Activated CD4-positive, alpha-beta T cell treated with anti-CD3 and anti-CD28 coated beads for 48 hours (primary cell): ENCODE results near the gene ACER3.
"Not testable (repeated sequence)": the region's sequence is repeated elsewhere in the genome, so short reads cannot be mapped to it uniquely, and the experiment has no call there.

Source experiments
- DNase-seq: peaks from one replicate; pipeline ENCODE4 v3.0.0-alpha.2; 2020

The ACER3 gene

GRCh38 chr11:76880314-76880713 lies 19.6 kb downstream of the ACER3 start:
- no peak for DNase-seq

DNA sequence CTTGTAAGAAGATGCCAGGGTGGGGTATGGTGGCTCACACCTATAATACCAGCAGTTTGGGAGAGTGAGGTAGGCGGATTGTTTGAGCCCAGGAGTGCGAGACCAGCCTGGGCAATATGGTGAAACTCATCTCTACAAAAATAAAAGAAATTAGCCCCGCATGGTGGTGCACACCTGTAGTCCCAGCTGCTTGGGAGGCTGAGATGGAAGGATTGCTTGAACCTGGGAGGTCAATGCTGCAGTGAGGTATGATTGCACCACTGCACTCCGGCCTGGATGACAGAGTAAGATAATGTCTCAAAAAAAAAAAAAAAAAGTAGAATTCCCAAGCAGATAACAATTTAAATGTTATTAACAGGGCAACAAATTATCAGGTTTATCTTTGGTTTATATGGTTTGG lies 20.2 kb downstream of the ACER3 start:
- no peak for DNase-seq

DNA sequence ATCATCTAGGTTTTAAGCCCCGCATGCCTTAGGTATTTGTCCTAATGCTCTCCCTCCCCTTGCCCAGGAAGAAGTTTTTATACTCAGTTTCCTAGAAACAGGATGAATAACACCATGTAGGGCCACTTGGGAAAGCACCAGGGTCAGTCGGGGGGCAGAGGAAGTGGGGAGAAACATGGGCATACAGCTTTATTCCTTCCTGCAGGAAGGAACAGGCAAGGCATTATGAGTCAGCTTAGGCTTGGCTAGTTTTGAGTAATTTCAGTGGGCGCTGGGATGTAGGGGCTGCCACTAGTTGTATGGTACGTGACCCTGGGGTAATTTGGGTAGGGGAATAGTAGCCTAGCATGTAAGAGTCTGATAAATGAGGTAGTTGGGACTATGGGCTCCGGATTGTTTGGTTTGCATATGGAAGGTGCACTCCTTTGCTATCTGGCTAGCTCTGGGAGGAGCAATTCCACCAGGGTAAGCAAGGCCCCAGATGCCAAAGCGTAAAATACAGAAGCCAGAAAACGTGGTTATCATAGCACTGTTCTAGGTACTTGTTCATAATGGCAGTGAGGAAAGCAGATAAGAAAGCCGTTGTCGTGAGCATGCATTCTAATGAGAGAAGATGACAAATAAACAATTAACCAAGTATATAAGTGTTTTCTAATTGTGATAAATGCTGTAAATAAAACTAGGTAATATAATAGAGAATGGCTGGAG lies 24.8 kb downstream of the ACER3 start:
- peak; percentile 4 for DNase-seq

DNA sequence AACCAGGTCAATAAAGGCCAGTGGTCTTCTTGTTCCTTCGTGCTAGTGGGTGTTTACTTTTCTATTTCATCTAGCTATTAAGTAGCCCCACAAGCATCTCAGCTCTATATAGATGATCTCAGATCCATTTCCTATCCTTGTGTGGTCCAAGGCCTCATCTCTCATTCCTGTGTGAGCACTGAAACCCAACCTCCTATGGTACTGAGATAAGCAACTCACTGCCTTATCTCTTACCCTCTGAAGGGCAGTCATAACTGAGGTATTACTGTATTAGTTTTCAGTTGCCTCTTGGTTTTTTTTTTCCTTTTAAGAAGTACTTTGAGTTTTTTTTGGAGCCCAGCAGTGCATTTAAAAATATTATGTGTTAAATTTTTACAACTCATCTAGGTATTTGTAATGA lies 28.3 kb downstream of the ACER3 start:
- no peak for DNase-seq

DNA sequence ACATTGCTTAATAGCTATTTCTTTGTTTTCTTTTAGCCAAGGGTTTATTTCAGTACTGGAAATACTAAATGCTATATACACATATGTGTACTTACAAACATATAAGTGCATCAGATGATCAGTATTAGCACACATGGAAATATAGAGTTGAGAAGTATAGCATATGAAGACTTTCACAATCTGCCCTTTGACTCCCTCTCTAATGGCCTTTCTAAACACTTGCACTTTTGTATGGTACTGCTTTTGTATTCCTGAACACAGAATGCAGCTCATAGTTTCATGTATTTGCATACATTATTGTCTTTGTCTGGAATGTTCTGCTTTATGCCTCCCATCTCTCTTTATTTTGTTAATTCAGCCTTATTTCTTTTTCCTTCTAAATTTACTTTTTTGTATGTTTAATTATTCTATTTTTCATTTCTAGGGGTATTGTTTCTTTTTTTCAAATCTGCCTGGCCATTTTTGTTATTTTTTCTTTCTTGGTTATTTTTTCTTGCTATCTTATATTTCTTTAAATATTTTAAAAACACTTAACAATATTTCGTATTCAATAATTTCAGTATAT lies 28.8 kb downstream of the ACER3 start:
- no peak for DNase-seq

DNA sequence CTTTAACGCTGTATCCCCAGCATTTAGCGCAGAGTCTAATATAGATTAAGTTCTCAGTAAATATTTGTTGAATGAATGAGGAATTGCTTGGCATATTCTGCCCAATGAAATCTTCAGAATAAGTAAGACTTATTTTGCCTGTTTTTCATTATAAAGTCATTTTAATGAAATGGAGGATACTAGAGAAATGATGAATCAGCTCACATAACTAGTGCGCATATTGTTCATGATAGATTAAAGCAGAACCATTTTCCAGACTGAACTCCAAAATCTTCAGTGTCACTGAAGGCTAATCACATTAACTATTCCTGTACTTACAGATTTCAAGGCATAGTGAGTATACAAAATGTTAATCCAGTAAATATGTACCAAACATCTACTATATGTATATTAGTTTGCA lies 29.6 kb downstream of the ACER3 start:
- DNase-seq = no peak

GRCh38 chr11:76891285-76891684 lies 30.6 kb downstream of the ACER3 start:
- no peak for DNase-seq

DNA sequence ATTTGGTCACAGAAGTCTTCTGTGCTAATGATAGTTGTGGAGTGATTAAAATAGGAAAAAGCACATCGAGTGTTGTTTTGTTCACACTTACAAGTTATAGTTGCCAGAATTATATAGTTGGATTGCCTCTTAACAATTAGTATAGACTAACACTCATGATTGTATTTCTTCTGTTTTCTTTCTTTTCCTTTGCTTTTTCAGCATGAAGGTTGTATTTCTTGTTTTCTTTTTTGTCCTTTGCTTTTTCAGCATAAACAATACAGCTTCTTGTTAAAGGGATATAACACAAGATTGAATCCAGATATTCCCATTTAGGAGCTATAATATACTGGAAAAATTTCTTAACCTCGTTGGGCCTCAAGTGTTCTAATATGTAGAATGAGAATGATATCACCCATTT lies 31.1 kb downstream of the ACER3 start:
- DNase-seq = no peak

- no peak for DNase-seq
Measured at GRCh38 chr11:76892306-76892705, 31.6 kb downstream of the ACER3 start.

DNA sequence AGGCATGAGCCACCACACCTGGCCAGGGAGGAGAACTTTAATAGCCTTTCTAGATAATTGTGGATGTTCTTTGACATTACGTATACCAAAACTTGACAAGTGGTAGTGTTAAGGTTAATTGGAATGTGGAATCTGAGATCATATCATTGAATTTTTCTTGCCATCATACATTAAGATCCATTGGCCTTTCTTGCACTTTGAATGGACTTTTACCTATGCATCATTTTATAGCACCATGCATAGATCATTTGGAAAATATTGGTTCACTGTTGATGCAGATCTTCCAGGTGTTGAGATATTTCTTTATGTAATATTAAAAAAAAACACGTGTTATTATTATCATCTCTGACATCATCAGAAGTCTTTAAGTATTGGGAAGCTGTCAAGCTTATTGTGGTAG lies 36.5 kb downstream of the ACER3 start:
- DNase-seq = no peak

GRCh38 chr11:76901144-76901543 lies 40.4 kb downstream of the ACER3 start:
- DNase-seq = no peak

GRCh38 chr11:76901622-76902021 lies 40.9 kb downstream of the ACER3 start:
- not testable (repeated sequence) for DNase-seq

GRCh38 chr11:76902121-76903014 lies 41.6 kb downstream of the ACER3 start:
- no peak for DNase-seq

- no peak for DNase-seq
Measured at GRCh38 chr11:76903325-76903724, 42.6 kb downstream of the ACER3 start.

DNA sequence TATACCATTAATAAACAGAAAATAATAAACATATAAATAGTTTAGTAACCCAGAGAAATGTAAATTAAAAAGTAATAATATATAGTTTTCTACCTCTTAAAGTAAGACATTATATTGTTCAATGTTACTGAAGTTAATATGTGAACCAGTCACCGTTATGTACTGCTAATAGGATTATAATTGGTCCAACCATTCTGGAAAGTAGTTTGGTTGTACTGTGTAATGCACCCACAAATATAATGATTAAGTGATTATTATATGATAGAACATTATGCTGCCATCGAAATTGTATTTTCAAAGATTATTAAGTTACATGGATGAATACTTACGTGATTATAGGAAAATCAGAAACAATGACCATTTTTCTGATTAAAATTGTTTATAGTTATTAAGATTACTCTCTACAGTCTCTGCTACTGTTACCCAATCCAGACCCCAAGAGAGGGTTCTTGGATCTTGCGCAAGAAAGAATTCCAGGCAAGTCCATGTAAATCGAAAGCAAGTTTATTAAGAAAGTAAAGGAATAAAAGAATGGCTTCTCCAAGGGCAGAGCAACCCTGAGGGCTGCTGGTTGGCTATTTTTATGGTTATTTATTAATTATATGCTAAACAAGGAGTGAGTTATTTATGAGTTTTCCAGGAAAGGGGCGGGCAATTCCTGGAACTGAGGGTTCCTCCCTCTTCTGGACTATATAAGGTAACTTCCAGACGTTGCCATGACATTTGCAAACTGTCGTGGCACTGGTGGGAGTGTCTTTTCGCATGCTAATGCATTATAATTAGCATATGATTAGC lies 50.1 kb downstream of the ACER3 start:
- DNase-seq = no peak

DNA sequence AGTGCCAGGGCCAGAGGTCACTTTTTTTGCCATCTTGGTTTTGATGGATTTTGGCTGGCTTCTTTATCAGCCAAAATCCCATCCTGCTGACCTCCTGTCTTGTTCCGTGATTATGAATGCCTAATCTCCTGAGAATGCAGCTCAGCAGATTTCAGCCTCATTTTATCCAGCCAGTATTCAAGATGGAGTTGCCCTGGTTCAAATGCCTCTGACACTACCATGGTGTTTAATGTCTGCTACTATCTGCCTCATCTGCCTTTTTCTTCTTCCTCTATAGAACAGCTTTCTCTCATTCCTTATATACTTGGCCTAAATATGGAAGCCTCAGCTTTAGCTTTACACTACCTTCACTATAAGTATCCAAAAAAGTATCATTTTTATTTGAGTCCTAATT lies 50.7 kb downstream of the ACER3 start:
- no peak for DNase-seq

DNA sequence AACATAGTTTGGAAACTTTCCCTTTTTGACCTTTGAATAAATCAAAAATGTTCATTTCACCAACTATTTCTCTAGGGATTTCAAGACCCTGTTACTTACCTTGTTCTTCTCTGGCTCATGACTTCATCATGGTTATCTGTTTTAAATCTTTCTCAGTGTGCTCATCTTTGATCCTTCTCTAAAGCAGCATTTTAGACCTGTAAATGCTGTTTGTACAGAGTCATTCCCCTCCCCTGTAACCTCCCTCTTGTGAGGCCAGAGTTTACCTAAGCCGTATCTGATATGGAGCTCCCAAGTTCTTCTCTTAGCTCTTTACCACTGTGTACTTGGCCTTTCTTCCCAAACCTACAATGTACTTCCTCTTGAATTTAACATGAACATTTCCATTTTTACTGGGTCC lies 56.0 kb downstream of the ACER3 start:
- no peak for DNase-seq

- peak; percentile 3 for DNase-seq
Measured at GRCh38 chr11:76918941-76919386, 58.2 kb downstream of the ACER3 start.

DNA sequence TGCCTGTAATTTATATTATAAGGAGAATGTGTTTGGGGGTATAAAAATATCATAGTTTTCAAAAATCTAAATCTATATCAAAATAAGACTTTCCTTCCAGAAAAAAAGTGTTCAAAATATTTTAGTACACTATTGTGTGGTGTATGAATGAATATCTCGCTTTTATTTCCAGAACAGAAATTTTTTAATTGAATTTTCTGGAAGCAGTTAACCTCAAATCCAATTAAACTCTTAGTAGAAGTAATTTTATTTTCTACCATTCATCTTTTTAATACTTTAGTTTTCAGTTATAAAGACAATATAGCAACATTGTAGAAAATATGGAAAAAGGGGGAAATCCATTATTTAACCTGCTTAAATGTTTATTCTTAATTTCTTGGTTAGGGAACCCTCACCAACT lies 58.7 kb downstream of the ACER3 start:
- DNase-seq = no peak

DNA sequence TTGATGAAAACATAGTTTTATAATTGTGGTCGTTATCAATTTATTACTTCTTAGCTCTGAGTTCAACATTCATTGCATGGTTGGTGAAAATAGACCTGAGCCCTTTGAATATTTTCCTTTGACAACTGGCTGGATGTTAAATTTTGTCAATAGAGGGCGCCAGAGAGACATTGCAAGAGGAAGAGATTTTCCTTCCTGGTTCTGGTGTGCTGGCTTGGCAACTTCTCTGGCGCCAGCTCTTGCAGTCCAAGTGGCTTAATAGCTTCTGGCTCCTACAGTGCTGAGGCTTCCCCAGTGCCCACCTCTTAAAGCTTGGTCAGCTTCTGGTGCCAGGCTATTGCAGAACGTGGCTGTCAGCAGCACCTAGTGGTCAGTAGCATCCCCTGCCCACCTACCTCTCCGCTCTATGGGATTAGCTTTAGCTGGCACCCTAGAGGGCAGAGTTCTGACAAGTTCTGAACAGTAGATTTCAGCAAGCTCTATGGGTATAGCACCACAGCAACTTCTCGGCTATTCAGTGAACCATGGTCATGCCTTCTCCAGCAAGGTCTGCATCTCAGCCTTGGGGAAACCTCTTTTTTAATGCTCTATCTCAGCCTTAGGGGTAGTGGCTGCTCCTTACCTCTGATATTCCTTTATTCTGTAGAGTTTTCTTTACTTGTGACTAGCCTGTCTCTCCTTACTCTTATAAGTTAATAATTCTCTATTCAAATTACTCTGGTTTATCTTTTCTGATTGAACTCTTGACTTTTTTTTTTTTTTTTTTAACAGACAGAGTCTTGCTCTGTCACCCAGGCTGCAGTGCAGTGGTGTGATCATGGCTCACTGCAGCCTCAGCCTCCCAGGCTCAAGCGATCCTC lies 59.4 kb downstream of the ACER3 start:
- peak; percentile 70 for DNase-seq

GRCh38 chr11:76927160-76927559 lies 66.4 kb downstream of the ACER3 start:
- no peak for DNase-seq

- DNase-seq = no peak
Measured at GRCh38 chr11:76935042-76935441, 74.3 kb downstream of the ACER3 start.
